Stimulated activated naive CD8-positive, alpha-beta T cell treated with anti-CD3 and anti-CD28 coated beads, Interleukin-15, Interleukin-2, amounts not matched to agents 100 ng/mL and 50 ng/mL, for 24 hours (primary cell): Measurements from ENCODE around the gene MASP1.

Source experiments
- H3K27ac Mint-ChIP-seq: one replicate; pipeline ENCODE4 v1.8.0; 2021; ENCODE audit warnings: mild to moderate bottlenecking, mixed read lengths
- H3K27me3 Mint-ChIP-seq: one replicate; pipeline ENCODE4 v1.8.0; 2021; ENCODE audit warnings: mixed read lengths
- H3K36me3 Mint-ChIP-seq: one replicate; pipeline ENCODE4 v1.8.0; 2021; ENCODE audit warnings: low read depth, mixed read lengths
- H3K4me1 Mint-ChIP-seq: one replicate; pipeline ENCODE4 v1.8.0; 2021; ENCODE audit warnings: low read depth, mixed read lengths
- H3K4me3 Mint-ChIP-seq: one replicate; pipeline ENCODE4 v1.8.0; 2021; ENCODE audit warnings: mild to moderate bottlenecking, mixed read lengths
- H3K9me3 Mint-ChIP-seq: one replicate; pipeline ENCODE4 v1.8.0; 2021; ENCODE audit warnings: mixed read lengths

The MASP1 gene

DNA sequence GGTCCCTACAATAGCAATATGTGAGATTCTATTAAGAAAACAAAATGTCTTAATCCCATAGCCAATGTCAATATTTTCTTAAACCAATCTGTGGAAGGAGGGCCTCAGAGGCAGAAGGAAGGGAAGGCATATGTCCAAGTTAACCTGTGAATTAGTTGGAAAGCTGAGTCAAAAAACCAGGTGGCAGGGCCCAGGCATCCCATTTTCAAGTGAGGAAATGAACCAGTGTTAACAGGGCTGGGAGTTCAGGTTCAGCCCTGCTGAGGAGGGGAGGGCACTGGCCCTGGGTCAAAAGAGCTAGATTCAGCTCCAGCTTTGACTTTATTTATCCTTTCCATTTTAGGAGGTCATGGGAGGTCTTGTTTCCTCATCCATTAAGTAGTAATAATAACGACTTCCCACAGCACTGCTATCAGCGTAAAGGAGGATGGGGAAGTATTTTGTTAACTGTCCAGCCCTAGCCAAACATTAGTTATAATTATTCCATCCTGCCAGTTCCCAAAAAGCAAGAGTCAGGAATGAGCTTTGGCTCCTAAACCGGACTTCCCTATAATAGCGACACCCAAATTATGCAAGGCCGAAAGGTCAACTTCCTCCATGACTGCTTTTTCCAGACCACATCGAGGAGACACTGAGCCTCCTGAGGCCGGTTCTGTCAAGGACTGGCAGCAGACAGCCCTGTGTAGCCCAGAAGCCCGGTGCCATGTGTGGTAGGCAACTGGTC, 3.2 kb downstream of the MASP1 start:
- Mint-ChIP-seq H3K27me3 (peaks cover 33% of the 10 kb centered on the region), H3K4me3 (no peak overlapping the region), H3K9me3 (peaks cover 4% of the 10 kb centered on the region), H3K36me3 (no peaks in the 10 kb centered on the region), H3K27ac (no peak overlapping the region), H3K4me1 (no peaks in the 10 kb centered on the region)

DNA sequence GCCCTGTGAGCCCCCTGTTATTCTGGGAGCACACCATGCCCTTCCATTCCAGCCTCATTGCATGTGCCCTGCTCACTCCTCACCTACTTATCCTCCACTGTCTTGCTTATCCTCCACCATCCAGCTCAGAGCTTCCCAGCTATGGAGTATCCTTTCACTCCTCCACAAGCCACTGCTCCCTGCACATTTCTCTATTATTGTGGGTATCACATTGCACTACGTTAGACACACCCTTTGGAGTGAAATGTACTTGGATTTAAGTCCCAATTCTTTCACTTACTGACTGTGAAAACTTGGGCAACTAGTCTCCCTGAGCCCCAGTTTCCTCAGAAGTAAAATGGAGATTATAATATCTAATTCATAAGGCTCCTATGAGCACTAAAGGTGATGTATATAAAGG, 4.3 kb downstream of the MASP1 start:
- Mint-ChIP-seq H3K4me1 (no peaks in the 10 kb centered on the region), H3K27me3 (peaks cover 33% of the 10 kb centered on the region)

DNA sequence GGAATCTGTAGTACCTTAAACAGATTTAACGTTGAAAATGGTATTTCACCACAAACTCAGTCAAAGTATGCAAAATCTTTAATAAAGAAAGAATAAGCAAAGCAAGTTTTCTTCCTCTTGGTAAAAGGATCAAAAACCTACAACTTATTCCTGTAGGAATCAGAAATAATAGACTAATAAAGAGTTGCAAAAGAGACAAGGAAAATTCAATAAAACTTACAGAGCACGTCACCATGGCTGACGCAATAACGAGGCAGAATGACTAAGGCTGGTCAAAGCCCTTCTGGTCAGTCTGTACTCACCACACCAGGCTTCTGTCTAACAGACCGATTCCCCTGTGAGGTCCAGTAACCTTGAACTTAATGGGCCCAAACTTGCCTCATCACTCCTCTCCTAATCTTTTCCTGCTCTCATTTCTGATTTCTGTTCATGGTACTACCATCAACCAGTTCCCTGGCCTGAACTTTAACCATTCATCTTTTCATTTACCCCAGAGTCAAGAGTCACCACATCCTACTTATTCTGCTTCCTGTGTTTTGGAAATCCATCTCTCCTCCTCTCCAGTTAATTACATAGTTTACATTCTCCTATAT, 5.0 kb downstream of the MASP1 start:
- H3K9me3 Mint-ChIP-seq: peaks cover 4% of the 10 kb centered on the region
- no peak overlapping the region for H3K27ac Mint-ChIP-seq
- no peak overlapping the region for H3K4me3 Mint-ChIP-seq
- no peaks in the 10 kb centered on the region for H3K4me1 Mint-ChIP-seq
- H3K27me3 Mint-ChIP-seq: peaks cover 30% of the 10 kb centered on the region
- no peaks in the 10 kb centered on the region for H3K36me3 Mint-ChIP-seq

More for the DNA sequence above, 4.3 kb downstream of the MASP1 start:
- no peaks in the 10 kb centered on the region for H3K36me3 Mint-ChIP-seq
- H3K4me3 Mint-ChIP-seq: no peak overlapping the region
- no peak overlapping the region for H3K27ac Mint-ChIP-seq
- H3K9me3 Mint-ChIP-seq: peaks cover 4% of the 10 kb centered on the region

DNA sequence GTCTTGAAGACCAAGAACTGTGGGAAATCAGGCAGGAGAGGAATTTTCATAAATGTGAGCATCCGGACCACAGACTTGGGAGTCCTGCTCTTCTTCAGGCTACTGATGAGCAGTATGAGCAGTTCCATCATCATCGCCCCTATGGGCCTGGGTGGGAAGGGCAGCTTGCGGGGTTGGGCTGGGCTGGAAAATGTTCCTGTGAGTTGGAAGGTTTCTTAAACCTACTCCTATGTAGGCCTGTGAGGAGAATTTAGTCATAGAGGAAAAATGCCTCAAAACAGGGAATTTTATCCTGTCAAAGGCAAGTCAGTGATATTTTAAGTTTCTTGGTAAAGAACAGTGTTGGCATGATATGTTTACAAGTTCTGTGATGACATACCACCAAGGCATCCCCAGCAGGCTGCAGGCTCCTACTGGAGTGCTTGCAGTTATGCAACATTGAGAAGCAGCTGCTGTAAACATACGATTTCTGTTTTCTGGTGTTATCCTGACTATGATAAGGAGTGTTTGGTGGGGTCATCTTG, 10.3 kb downstream of the MASP1 start:
- H3K4me1 Mint-ChIP-seq: no peaks in the 10 kb centered on the region
- no peak overlapping the region for H3K4me3 Mint-ChIP-seq
- no peak overlapping the region for H3K27ac Mint-ChIP-seq
- H3K27me3 Mint-ChIP-seq: peaks cover 26% of the 10 kb centered on the region
- H3K36me3 Mint-ChIP-seq: no peaks in the 10 kb centered on the region
- H3K9me3 Mint-ChIP-seq: peaks cover 4% of the 10 kb centered on the region

DNA sequence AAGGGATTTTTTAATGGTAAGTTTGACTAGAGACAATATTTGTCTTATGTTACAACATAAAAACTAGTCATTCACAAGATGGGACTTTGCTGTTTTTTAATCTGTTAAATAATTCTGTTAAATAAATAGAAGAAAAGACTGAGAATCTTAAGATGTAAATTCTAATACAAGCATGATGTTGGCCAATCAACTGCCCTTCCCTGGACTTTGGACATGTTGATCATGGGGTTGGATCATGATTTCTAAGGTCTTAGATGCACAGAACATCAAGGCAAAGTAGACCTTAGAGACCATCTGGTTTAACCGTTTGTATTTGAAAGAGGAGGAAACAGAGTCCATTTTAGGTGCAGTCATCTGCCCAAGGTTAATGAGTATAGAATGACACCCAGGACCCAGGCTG, 10.9 kb downstream of the MASP1 start:
- peaks cover 4% of the 10 kb centered on the region for H3K9me3 Mint-ChIP-seq
- H3K27me3 Mint-ChIP-seq: peaks cover 25% of the 10 kb centered on the region
- no peaks in the 10 kb centered on the region for H3K36me3 Mint-ChIP-seq
- H3K4me1 Mint-ChIP-seq: no peaks in the 10 kb centered on the region
- H3K27ac Mint-ChIP-seq: no peak overlapping the region
- H3K4me3 Mint-ChIP-seq: no peak overlapping the region

DNA sequence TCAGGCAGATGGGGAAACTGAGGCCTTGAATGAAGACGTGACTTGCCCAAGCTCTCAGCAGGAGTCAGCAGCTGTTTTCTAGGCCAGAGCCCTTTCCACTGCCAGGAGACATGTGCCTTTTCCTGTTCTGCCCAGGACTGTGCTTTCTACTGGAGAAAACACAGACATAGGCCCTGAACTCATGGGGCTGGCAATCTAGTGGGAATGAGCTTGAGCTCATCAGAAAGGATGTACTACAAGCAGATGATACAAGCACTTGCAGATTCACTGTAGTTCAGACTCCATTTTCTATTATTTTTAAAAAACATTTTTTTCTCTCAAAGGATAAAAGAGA, 14.4 kb downstream of the MASP1 start:
- H3K36me3 Mint-ChIP-seq: no peaks in the 10 kb centered on the region
- H3K27ac Mint-ChIP-seq: no peak overlapping the region

DNA sequence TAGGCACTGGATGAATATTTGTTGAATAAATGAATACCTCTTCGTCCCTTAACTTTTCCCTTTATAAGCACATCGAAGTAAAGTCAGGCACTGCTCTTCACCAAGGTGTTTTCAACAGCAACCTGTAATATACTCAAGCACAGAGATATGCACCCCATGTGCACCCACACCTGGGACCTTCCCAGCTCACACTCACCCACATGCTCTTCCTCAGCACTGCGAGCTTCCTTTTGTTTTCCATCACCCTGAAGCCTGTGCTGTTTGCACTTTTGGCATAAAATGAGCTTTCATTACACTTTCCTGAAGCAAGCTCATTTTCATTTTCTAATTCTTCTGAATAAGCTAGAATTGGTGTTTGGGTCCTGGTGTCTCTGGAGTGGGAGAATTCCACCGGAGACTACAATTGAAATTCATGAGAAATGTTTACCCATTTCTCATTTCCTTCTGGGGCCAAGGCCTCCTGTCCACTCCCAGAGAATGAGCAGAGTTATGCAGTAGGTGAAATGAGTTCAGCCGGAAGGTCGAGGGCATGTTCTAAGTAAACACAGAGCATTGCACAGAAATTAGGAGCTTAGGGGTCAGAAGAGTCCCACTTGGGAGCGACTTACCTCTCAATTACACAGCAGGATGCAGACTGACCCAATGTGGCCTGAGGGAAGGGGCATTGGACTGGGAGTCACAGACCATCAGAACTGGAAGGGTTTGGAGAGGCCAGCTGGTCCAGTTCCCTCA, 15.0 kb downstream of the MASP1 start:
- H3K27me3 Mint-ChIP-seq: peaks cover 27% of the 10 kb centered on the region
- H3K4me1 Mint-ChIP-seq: no peaks in the 10 kb centered on the region
- H3K4me3 Mint-ChIP-seq: no peak overlapping the region
- H3K36me3 Mint-ChIP-seq: no peaks in the 10 kb centered on the region
- H3K9me3 Mint-ChIP-seq: no peaks in the 10 kb centered on the region
- H3K27ac Mint-ChIP-seq: no peak overlapping the region

More for the DNA sequence above, 14.4 kb downstream of the MASP1 start:
- H3K4me3 Mint-ChIP-seq: no peak overlapping the region
- no peaks in the 10 kb centered on the region for H3K4me1 Mint-ChIP-seq
- H3K27me3 Mint-ChIP-seq: peaks cover 22% of the 10 kb centered on the region
- H3K9me3 Mint-ChIP-seq: no peaks in the 10 kb centered on the region

DNA sequence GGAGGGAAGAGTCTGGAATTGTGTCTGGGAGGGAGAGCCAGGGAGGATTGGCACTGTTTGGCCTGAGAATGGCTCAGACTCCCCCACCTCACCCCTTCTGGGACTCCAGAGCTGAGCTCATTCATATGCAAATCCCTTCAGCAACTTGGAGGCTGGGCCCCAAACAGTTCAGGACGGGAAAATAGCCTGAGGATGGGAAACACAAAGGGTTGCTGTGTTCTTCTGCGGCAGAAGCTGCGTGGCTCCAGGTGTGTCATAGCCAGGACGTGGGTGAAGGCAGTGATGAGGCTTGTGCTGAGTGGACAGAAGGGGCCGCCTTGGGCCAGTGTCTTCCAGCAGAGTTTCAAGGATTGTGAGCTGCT, 16.6 kb downstream of the MASP1 start:
- Mint-ChIP-seq H3K36me3 (no peaks in the 10 kb centered on the region), H3K9me3 (peaks cover 3% of the 10 kb centered on the region), H3K27me3 (peaks cover 19% of the 10 kb centered on the region), H3K4me1 (no peaks in the 10 kb centered on the region), H3K4me3 (no peak overlapping the region), H3K27ac (no peak overlapping the region)

DNA sequence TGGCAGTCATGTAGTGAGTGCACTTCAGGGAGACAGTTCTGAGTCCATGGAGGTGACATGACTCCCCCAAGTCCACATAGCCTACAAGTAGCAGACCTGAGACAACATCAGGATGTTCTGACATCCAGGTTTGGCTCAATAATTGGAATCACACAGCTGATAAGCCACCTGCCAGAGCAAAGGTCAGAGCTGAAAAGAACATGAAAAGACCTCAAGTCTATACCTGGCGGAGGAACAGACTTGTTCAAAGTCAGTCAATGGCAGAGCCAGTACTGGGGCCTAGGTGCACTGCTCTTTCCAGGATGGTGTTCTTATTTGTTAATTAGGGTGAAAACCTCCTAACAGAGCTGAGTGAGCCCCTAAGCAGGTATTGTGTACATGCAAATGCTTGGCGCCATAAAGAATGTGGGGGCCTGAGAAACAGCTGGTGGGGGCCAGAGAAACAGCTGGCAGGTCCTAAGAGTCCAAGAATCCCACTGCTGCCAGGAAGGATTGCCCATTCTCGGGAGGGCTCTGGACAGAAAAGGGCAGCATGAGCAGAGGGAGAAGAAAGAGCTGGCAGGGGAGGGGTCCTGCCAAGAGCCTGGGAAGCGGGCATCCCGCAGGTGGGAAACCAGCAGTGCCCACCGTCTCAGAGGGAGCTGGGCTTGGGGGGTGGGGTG, 17.1 kb downstream of the MASP1 start:
- Mint-ChIP-seq H3K27ac (no peak overlapping the region), H3K4me3 (no peak overlapping the region), H3K9me3 (peaks cover 9% of the 10 kb centered on the region), H3K36me3 (no peaks in the 10 kb centered on the region), H3K4me1 (no peaks in the 10 kb centered on the region), H3K27me3 (peaks cover 14% of the 10 kb centered on the region)

DNA sequence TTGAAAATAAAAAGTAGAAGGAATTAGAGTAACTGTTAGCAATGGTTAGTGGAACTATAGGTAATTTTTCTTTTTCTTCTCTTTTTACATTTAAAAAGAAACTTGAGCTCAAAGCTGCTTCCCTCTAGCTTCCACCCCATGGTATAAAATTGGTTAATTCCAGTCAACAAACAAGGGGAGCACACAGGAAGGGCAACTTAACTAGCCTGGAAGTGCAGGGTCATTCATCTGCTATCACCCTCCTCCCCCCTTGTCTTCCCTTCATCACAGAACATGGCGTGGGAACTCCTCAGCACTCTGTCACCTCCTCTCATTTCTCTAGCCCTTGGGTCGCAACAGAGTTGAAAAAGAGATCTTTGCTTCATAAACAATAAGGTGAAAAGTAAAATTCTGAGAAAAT, 20.0 kb downstream of the MASP1 start:
- no peaks in the 10 kb centered on the region for H3K36me3 Mint-ChIP-seq
- no peak overlapping the region for H3K4me3 Mint-ChIP-seq
- peaks cover 14% of the 10 kb centered on the region for H3K27me3 Mint-ChIP-seq
- H3K27ac Mint-ChIP-seq: no peak overlapping the region
- no peaks in the 10 kb centered on the region for H3K4me1 Mint-ChIP-seq
- H3K9me3 Mint-ChIP-seq: peaks cover 10% of the 10 kb centered on the region

DNA sequence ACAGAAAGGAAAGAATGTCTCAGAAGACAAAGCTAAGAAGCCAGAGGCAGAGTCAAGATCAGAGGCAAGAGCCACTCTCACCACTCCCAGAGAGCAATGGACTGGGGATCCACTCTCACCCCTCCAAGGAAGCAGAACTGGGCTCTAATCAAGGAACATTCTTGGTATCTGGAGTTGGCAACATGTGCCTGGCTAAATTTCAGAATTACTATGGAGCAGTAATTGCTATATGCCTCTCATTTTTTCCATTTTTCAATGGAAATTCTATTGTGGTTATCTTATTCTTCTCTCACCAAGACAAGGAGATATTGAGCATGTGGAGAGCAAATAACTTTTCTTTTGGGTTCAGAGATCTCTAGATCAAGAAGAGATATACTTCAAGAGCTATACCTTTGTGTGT, 22.1 kb downstream of the MASP1 start:
- peaks cover 10% of the 10 kb centered on the region for H3K9me3 Mint-ChIP-seq
- H3K4me1 Mint-ChIP-seq: no peaks in the 10 kb centered on the region
- H3K36me3 Mint-ChIP-seq: no peaks in the 10 kb centered on the region
- peaks cover 25% of the 10 kb centered on the region for H3K27me3 Mint-ChIP-seq
- H3K27ac Mint-ChIP-seq: no peak overlapping the region
- no peak overlapping the region for H3K4me3 Mint-ChIP-seq

DNA sequence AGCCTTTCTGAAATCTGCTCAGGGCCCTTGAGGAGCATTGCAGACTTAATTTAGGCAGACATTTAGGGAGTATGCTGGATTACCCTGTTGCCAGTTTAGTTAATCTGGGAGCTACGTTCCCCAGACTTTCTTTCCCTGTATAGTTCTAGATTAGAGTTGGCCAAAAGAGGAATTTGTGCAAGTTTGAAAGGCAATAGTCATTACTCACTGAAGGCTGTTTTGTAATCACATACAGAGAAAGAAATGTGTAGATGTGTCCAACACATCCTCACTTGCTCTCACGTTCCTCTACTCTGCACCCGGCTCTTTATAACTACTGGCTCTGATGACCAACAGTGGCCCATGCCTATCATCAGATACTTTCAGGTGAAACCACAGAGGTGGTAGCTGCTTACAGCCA, 24.2 kb downstream of the MASP1 start:
- H3K9me3 Mint-ChIP-seq: peaks cover 10% of the 10 kb centered on the region
- H3K36me3 Mint-ChIP-seq: no peaks in the 10 kb centered on the region
- no peak overlapping the region for H3K4me3 Mint-ChIP-seq
- H3K4me1 Mint-ChIP-seq: no peaks in the 10 kb centered on the region
- H3K27me3 Mint-ChIP-seq: peaks cover 35% of the 10 kb centered on the region
- no peak overlapping the region for H3K27ac Mint-ChIP-seq

DNA sequence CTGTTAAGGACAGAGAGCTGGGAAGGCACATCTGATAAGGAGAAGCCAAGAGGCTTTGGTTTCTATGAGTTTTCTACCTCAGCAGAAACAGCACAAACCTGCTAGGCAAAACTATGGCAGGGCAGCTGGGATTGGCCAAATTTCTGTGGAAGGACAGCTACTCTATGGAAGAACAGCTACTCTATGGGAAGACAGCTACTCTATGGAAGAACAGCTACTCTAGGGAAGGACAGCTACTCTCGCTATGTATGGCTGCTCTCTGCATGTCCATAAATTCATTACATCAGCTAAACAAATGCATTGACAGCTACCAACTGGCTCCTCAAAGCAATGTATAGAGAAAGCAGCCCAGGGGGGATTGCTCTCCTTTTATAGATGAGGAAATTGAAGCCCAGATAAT, 24.8 kb downstream of the MASP1 start:
- Mint-ChIP-seq H3K27ac (no peak overlapping the region), H3K4me1 (no peaks in the 10 kb centered on the region), H3K36me3 (no peaks in the 10 kb centered on the region), H3K4me3 (no peak overlapping the region), H3K27me3 (peaks cover 35% of the 10 kb centered on the region), H3K9me3 (peaks cover 10% of the 10 kb centered on the region)

DNA sequence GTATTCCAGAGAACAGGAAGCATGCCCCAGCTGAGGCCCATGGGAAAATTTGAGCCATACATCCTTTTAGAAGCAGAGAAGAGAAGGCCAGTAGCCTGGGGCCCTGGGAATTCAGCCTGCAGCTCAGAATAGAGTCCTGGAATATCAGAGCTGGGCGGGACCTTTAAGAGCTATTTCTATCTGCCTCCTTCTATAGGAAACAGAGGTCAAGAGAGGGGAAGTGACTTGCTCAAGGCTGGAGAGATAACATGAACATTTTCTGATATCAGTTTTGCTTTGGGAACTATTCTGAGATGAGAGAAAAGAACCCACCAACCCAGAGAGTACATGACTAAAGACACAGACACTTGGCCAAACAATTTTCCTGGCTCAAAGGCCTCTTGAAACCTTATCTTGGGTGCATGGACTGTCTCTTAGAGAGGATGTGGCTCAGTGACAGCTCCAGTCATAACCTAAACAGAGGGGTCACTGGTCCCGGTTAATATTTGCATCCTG, 26.0 kb downstream of the MASP1 start:
- H3K27me3 Mint-ChIP-seq: peaks cover 39% of the 10 kb centered on the region
- H3K9me3 Mint-ChIP-seq: peaks cover 15% of the 10 kb centered on the region
- H3K4me1 Mint-ChIP-seq: no peaks in the 10 kb centered on the region
- H3K36me3 Mint-ChIP-seq: no peaks in the 10 kb centered on the region
- no peak overlapping the region for H3K4me3 Mint-ChIP-seq
- no peak overlapping the region for H3K27ac Mint-ChIP-seq

DNA sequence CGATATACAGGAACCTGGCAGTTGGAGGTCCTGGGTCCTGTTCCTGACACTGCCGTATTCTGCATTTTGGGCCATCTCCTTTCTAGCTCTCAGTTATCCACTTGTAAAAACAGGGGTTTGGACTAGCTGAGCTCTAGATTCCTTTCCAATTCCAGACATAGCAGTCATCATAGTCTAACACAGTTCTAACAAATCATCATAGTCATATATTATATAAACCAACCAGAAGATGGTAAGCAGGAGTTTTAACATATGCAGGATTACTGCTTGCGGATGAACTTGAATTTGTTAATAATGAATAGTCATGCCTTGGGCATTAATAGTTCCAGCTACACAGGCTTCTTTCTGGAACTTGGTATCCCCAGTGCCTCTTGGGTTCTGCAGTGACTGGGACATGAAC, 26.6 kb downstream of the MASP1 start:
- H3K36me3 Mint-ChIP-seq: no peaks in the 10 kb centered on the region
- no peak overlapping the region for H3K27ac Mint-ChIP-seq
- H3K4me1 Mint-ChIP-seq: no peaks in the 10 kb centered on the region
- no peak overlapping the region for H3K4me3 Mint-ChIP-seq
- H3K27me3 Mint-ChIP-seq: peaks cover 40% of the 10 kb centered on the region
- H3K9me3 Mint-ChIP-seq: peaks cover 11% of the 10 kb centered on the region
